GM15510 (cell line): ENCODE measurements around the gene CCDC175.

Experiments
- POLR2A ChIP-seq: IDR thresholded peaks from 3 replicates; pipeline ENCODE4 v1.6.1; 2011; ENCODE audit warnings: borderline replicate concordance; ENCODE audit not compliant: insufficient read length; ENCODE audit errors: extremely low read depth

The CCDC175 gene

DNA sequence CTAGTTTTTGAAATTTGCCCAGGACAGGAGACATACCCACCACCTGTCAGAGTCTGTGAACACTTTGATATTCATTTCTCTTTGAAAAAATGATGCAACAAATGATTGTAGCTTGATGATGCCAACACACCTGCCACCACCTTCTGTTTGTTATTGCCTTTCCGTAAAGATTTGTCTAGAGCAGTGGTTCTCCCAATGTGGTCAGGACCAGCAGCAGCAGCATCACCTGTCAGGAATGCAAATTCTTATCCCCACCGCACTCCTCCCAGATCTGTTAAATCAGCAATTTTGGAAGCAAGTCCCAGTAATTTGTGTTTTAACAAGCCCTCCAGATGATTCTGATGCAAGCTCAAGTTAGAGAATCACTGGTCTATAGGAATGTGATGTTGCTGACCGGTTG lies 9.9 kb downstream of the CCDC175 start:
- TF ChIP-seq POLR2A = no peak

DNA sequence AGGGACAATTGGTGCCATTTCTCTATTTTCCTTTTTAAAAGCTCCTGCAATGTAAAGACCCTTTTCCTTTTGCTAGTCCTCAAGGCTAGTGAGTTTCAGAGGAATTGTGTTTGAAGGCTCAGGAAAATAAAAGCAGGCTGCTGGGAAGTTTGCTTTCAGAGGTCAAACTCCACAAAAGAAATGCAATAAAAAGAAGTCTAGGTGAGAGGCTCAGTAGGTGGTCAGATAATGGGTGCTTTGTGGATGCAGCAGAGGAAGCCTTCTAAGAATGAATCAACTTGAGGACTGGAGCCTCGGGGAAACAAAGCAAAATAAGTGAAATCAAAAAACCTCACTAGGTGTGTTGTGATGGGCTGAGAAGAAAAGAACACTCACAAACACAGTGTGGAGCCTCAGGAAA lies 10.3 kb downstream of the CCDC175 start:
- no peak for TF ChIP-seq POLR2A

DNA sequence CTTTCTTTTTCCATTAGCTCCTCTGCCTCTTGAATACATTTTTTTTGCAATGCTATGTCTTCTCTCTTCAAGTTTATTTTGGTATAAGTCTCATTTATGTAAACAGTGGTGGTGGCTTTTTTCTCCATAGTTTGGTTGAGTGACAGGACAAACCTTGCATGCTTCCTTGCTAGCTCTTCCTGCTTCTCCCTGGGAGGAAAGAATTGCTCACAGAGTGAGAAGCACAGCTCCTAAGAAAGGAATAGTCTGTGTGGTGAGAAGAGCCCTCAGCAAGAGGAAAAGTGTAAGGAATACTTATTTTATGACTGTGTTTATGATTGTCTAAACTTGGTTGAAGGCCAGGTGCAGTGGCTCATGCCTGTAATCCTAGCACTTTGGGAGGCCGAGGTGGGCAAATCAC lies 11.5 kb downstream of the CCDC175 start:
- TF ChIP-seq POLR2A = no peak

DNA sequence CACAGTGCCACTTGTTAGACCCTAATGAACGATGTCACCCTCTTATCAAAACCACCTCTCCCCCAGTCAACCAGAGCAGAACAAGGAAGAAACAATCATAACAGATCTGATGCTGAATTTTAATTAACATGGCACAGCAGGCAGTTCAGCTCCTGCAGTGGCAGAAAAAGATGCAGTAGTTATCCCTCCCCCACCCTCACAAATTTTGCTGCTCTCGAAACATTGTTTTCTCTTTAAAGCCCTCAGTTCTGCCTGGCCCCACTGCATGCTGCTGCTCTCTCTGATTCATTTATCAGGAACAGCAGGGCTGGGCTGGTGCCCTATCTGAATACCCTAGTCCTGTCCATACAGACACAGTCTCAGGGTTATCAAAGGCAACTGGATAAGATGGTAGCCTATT lies 12.2 kb downstream of the CCDC175 start:
- no peak for TF ChIP-seq POLR2A

DNA sequence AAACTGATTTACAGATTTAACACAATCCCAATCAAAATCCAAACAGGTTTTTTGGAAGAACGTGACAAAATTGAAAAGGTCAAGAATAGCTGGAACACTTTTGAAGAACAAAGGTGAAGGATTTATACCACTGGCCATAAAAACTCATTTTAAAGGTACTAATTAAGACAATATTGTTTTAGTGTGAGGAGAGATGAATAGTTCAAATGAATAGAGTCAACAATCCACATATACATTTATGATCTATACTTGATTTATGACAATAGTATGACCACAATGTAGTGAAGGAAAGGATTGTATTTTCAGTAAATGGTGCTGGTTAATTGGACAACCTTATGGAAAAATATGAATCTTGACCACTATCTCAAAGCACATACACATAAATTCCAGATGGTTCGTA lies 29.3 kb downstream of the CCDC175 start:
- no peak for TF ChIP-seq POLR2A

DNA sequence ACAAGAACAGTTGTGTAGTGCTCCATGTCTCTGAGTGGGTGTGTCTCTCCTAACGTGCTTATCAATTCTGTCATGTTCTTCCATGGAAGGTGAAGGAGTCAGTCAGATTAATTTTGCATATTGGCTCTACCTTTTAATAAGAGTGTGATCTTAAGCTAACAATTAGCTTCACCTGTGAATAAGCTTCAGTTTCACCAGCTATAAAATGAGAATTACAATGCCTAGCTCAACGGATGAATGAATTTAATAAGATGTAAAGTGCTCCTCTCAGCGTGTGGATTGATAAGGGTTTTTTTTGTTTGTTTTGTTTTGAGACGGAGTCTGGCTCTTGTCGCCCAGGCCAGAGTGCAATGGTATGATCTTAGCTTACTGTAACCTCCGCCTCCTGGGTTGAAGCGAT lies 32.7 kb downstream of the CCDC175 start:
- no peak for TF ChIP-seq POLR2A

DNA sequence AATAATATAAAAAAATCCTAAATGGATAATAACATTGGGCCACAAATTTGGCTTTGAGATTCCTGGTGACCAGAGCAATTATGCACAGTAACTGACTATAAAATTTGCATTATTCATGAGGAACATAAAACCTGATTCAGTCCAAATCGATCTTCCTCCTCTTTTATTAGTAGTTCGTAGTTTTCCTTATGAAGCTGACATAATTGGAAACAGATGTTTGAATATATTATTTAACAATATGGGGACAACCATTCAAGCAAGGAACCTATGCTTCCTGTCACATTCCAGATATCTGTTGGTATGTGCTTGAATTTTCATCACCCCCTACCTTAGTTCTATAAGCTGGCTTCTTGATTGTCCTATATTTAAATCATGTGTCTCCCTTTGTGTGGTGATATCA lies 34.9 kb downstream of the CCDC175 start:
- TF ChIP-seq POLR2A = no peak

DNA sequence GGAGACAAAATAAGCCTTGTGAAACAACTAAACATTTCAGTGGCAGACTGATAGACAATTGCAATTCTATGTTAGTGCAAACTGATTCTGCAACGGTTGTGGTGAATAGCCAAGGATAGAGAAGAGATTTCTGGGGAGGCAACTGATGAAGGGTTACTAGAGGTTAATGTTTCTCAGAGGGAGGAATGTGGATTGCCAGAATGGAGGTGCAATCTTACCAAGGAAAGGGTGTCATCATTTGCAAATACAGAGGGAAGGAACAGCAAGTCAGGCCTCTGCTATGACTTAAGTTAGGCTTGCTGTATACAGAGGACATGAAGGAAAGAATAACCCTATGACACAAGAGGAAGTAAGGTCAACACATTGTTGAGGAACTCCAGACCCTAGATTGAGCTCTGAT lies 35.8 kb downstream of the CCDC175 start:
- TF ChIP-seq POLR2A = no peak

DNA sequence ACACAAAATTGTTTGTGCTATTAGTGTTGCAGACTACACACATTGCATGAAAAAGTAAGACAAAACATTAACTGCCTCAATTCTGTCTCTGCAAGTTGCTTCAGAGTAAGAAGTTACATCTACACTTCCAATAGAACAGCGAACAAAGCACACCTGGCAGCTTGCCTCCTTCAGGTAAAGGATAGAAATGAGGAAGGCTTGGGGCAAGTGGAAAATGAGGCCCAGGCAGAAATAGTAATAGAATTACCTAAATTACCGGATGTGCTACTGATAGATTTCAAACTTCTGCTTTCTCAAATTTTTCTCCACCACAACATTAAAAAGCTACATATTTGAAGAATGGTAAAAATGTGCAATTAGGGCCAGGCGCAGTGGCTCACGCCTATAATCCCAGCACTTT lies 37.7 kb downstream of the CCDC175 start:
- TF ChIP-seq POLR2A = no peak

DNA sequence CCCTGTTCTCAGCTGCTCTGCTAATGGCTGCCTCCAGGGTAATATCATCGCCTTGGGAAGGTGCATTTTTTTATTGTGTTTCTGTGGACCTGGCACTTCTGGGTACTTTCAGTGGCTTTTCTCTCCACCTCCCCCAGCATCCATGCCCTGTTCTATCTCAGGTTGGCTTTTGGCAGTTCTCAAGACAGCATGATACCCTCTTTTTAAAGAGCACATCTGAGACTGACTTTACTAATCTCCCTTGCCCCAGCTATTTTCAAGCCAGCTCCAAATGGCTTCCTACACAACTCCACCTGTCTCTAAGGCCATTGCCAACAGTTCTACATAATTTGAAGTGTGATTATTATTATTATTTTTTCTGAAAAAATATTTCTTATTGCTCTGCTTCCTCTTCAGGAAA lies 39.1 kb downstream of the CCDC175 start:
- no peak for TF ChIP-seq POLR2A

DNA sequence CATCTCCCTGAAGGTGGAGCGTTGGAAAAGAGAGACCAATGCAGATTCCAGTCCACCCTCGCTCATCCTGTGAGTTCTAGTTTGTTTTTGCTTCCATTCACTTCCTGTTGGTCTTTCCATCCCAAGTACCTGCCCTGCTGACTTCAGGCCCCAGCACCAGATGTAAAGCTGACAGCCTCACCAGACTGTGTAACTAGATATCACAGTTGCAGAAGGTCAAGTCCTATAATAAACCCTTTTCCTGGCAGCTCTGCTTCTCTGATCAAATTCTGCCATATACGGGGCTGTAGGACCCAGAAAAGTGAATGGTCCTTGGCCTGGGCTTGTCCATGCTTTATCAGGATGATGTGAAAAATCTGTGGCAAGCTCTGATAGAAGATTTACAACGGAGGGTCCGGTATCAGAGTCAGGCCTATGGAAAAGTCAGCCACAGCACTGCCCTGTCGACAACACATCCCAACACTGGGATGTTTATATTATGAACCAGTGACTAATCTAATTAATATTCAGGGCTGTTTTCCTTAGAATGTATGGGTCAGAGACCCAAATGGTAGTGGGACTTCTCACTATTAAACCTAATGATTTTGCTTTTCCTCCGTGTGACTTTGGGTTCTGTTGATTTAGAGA lies 42.1 kb downstream of the CCDC175 start:
- TF ChIP-seq POLR2A = no peak

DNA sequence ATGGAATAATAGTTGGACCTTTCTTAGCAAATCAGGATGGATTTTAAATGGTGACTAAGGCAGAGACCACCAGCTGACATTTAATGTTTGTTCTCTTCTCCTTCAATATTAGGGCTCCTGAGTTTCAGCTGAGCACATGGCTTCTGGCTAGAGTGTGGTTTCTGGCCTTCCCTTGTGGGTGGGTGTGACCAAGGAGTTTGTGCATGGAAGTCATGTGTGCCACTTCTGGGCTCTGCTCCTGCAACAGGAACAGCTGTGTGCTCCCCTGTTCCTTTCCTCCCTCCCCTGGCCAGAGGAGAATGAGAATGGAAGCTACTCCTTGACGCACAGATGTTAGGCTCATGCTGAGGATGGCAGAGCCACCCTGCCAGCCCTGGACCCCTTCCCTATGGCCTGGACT lies 44.2 kb downstream of the CCDC175 start:
- no peak for TF ChIP-seq POLR2A

DNA sequence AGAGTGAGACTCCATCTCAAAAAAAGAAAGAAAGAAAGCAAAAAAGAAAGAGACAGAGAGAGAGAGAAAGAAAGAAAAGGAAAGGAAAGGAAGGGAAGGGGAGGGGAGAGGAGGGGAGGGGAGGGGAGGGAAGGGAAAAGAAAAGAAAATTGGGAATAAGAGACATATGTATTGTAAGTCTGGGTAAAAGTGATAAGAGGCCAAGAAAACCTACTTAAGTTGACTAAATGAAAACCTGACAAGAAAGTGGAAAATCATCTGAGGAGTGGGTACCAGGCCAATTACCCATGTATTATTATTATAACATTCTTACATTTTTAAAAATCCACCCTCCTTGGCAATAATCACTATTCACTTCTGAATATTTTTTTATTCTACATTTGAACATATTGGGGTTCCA lies 46.3 kb downstream of the CCDC175 start:
- TF ChIP-seq POLR2A = no peak

DNA sequence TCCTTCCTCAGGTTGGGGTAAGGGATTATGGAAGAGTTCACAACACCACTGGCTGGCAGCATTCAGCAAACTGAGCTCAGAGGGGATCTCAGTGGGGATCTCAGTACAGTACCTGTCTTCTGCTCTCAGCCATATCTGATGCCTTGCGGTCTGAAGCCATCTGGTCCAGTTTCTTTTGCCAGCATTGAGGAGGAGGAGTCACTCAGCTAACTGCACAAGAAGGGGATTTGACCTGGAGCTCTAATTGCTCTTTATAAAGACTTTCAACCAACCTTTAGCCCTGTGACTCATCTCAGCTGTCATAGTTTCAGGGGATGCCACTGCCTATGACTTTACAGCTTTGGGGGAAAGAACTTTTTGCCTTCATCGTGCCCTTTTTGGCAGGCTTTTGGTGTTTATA lies 47.4 kb downstream of the CCDC175 start:
- no peak for TF ChIP-seq POLR2A

DNA sequence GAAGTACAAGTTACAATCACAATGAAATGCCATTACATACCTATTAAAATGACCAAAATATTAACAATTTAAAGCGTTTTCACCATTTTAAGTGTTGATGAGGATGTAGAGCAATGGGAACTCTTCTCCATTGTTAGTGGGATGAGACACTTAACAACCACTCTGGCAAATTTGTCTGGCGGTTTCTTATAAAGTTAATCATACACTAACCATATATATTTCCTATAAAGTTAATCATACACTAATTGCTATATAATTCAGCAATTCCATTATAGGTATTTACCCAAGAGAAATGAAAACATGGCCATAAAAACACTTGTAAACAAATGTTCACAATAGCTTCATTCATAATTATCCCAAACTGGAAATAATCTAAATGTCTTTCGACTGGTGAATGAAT lies 56.4 kb downstream of the CCDC175 start:
- TF ChIP-seq POLR2A = no peak

DNA sequence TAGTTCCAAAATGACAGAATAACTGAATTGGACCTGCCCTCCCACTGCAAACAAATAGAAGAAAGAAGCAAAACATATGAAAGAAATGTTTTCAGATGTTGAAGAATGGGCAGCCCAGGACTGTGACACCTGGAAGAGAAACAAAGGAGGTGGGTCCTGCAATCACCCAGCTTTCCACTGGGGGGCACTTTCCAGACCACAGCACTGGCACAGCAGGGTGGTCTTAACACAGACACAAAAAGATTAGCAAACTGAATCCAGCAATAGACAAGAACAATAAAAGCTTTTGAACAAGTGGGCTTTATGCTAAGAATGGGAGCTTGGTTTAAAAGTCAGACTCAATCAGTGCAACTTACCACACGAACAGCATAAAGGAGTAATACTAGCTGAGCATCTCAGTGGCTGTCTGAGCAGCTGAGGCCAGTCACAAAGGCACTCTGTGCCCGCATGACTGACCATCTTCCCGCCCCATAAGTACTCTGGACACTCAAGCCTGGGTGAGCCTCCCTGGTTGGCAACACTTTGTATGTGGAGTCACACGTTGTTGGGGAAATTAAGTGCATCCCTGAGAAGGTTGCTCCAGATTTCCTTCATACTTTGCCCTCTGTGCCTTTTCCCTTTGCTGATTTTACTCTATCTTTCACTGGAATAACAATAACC lies 64.6 kb downstream of the CCDC175 start:
- no peak for TF ChIP-seq POLR2A

DNA sequence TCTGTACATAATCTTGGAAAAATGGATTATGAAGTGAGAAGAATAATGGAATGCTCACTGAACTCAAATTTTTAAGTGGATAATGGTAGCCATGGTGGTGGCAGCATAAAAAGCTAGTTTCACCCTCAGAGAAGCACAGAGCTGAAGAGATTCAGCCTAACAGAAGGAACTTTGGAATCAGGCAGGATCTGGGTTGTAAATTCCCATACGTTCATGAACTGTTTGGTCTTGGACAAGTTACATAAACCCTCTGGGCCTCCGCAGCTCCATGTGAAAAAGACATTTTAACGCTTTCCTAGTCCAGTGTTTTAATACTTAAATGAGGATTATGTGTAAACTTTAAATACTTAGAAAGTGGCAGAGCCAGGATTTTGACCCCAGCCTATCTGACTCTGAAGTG lies 65.6 kb downstream of the CCDC175 start:
- TF ChIP-seq POLR2A = no peak

DNA sequence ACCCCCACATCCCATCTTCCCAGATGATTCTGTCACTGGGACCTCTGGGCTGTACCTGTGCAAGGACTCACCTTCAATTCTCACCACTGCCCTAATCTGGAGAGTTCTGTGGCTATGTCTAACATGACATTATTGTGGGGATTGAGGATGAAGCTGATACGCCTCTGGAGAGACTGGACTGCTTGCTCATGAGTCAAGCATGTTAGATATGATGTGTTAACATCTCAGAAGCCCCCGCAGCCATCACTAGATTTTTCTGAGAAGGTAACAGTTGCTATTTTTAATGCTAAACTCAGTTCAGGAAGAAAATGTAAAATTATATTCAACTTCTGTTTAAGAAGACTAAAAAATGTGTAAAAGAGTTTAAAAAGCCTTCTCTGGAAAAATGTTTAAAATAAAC lies 66.6 kb downstream of the CCDC175 start:
- no peak for TF ChIP-seq POLR2A

DNA sequence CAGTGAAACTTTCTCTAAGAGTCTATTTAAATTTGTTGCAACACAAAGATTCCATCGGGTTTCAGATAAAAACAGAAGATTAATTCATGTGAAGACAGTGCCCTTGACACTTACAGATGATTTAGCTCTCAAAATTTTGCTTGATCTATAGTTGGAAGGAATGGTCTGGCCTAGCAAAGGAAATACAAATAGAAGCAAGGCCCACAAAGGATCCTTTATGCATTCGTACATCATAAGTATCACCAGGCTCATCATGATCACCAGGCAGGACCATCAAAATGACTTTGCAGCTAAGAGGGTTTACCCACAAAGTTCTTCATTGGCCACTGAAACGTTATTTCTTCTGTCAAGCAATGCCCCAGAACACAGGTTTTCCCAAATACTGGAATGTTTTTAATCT lies 67.5 kb downstream of the CCDC175 start:
- no peak for TF ChIP-seq POLR2A
